CD4-positive, alpha-beta T cell treated with Interleukin-6 at 100 ng/mL for 8 hours (primary cell): ENCODE results near the gene BANF1.
"Not testable (repeated sequence)": the region's sequence is repeated elsewhere in the genome, so short reads cannot be mapped to it uniquely, and the experiment has no call there.

Experiments used
- DNase-seq: peaks from one replicate; pipeline ENCODE4 v3.0.0-alpha.2; 2020; ENCODE audit warnings: mixed read lengths, low spot score

BANF1 gene

GRCh38 chr11:66011239-66011784 lies 9.0 kb downstream of the BANF1 start:
- DNase-seq, result no peak

GRCh38 chr11:66011785-66012303 lies 9.5 kb downstream of the BANF1 start, which contains the start of gene CST6:
Gene CST6 (plus strand): TSS chr11:66012008. CDS start chr11:66012045, 37 bp downstream.
- DNase-seq, result no peak

- DNase-seq, result no peak
These were observed 10.2 kb downstream of the BANF1 start for GRCh38 chr11:66012371-66012945.

- no peak for DNase-seq
These were observed 10.9 kb downstream of the BANF1 start for GRCh38 chr11:66012946-66013761.

GRCh38 chr11:66013762-66014100 lies 11.4 kb downstream of the BANF1 start:
- DNase-seq, result no peak

GRCh38 chr11:66014804-66015453 lies 12.6 kb downstream of the BANF1 start:
- no peak for DNase-seq

- DNase-seq, result no peak
These were observed 13.2 kb downstream of the BANF1 start for GRCh38 chr11:66015454-66015881.

- DNase-seq, result no peak
These were observed 13.9 kb downstream of the BANF1 start for GRCh38 chr11:66015936-66016792.

- DNase-seq, result no peak
These were observed 14.5 kb downstream of the BANF1 start for GRCh38 chr11:66016793-66017177.

- no peak for DNase-seq
These were observed 15.0 kb downstream of the BANF1 start for GRCh38 chr11:66017321-66017720.

- DNase-seq, result no peak
These were observed 17.9 kb downstream of the BANF1 start for GRCh38 chr11:66020212-66020611.

GRCh38 chr11:66020618-66021357 lies 18.5 kb downstream of the BANF1 start:
- no peak for DNase-seq

- DNase-seq, result peak; percentile 57
These were observed 20.3 kb downstream of the BANF1 start for GRCh38 chr11:66022401-66023185.

- DNase-seq, result not testable (repeated sequence)
These were observed 20.8 kb downstream of the BANF1 start for GRCh38 chr11:66023186-66023440.

- no peak for DNase-seq
These were observed 23.8 kb downstream of the BANF1 start, which contains the start of gene CATSPER1 for GRCh38 chr11:66026017-66026529. Gene CATSPER1 (minus strand): TSS chr11:66026479. CDS start chr11:66026379, 100 bp downstream.

- DNase-seq, result no peak
These were observed 30.8 kb downstream of the BANF1 start for GRCh38 chr11:66032957-66033735.

- DNase-seq, result no peak
These were observed 33.5 kb downstream of the BANF1 start for GRCh38 chr11:66035653-66036333.

GRCh38 chr11:66036334-66036710 lies 34.0 kb downstream of the BANF1 start:
- DNase-seq, result no peak

GRCh38 chr11:66037327-66037726 lies 35.0 kb downstream of the BANF1 start:
- no peak for DNase-seq
